H54 (cell line): Measurements from ENCODE around the gene ALS2.

Source experiments
- DNase-seq: peaks from one replicate; pipeline ENCODE4 v3.0.0; 2011; ENCODE audit warnings: low spot score, mixed read lengths; ENCODE audit not compliant: insufficient read length
- FAIRE-seq: peaks from 3 replicates; lab custom pipeline; 2011; peaks lifted over from hg19 to GRCh38; lab: Jason Lieb, UNC
- POLR2A ChIP-seq: IDR thresholded peaks from 2 replicates; pipeline ENCODE4 v1.6.1; 2011; ENCODE audit warnings: low read depth, mild to moderate bottlenecking, low read length

Gene ALS2

GRCh38 chr2:201664334-201664733, 116.4 kb downstream of the ALS2 start:
- TF ChIP-seq POLR2A, result no peak
- no peak for DNase-seq
- FAIRE-seq, result no peak

GRCh38 chr2:201661366-201661765, 119.4 kb downstream of the ALS2 start:
- FAIRE-seq (no peak), DNase-seq (no peak)
- TF ChIP-seq POLR2A, result no peak

GRCh38 chr2:201660293-201660895, 120.3 kb downstream of the ALS2 start:
- DNase-seq (no peak), FAIRE-seq (no peak)
- no peak for TF ChIP-seq POLR2A

GRCh38 chr2:201656740-201657139, 124.0 kb downstream of the ALS2 start:
- FAIRE-seq (no peak), DNase-seq (no peak)
- TF ChIP-seq POLR2A, result no peak

- DNase-seq, result no peak
- FAIRE-seq, result no peak
- TF ChIP-seq POLR2A, result no peak
Measured at GRCh38 chr2:201656102-201656501, 124.6 kb downstream of the ALS2 start.

- TF ChIP-seq POLR2A, result no peak
- FAIRE-seq (no peak), DNase-seq (no peak)
Measured at GRCh38 chr2:201654616-201655384, 125.9 kb downstream of the ALS2 start.

- DNase-seq, result no peak
- FAIRE-seq, result no peak
- TF ChIP-seq POLR2A, result no peak
Measured at GRCh38 chr2:201653221-201653620, 127.5 kb downstream of the ALS2 start.
